HG03196 (cell line): ENCODE data around the gene SRGAP1.
A peak's percentile ranks its signal among the peaks of the same experiment; 100 is the strongest.
"Not testable (repeated sequence)": the region's sequence is repeated elsewhere in the genome, so short reads cannot be mapped to it uniquely, and the experiment has no call there.

Experiments used
- ATAC-seq: cut with Tn5 transposase; IDR thresholded peaks from one replicate; pipeline ENCODE4 v1.9.1; 2021; ENCODE audit not compliant: unreplicated experiment

SRGAP1 gene

GRCh38 chr12:64186789-64187188 is 342.3 kb downstream of the SRGAP1 start:
- ATAC-seq, result peak; percentile 93

- ATAC-seq, result no peak
Observed at GRCh38 chr12:64187370-64187769, 342.9 kb downstream of the SRGAP1 start.

- ATAC-seq, result no peak
Observed at GRCh38 chr12:64187794-64188193, 343.3 kb downstream of the SRGAP1 start.

GRCh38 chr12:64189530-64189929 is 345.0 kb downstream of the SRGAP1 start:
- ATAC-seq, result no peak

- no peak for ATAC-seq
Observed at GRCh38 chr12:64190140-64190539, 345.6 kb downstream of the SRGAP1 start.

- peak; percentile 92 for ATAC-seq
Observed at GRCh38 chr12:64192644-64193444, 348.3 kb downstream of the SRGAP1 start.

GRCh38 chr12:64193931-64194330 is 349.4 kb downstream of the SRGAP1 start:
- ATAC-seq, result no peak

GRCh38 chr12:64194333-64195149 is 350.0 kb downstream of the SRGAP1 start:
- no peak for ATAC-seq

GRCh38 chr12:64195841-64196240 is 351.3 kb downstream of the SRGAP1 start:
- ATAC-seq, result not testable (repeated sequence)

GRCh38 chr12:64203036-64203435 is 358.5 kb downstream of the SRGAP1 start:
- ATAC-seq, result no peak

- no peak for ATAC-seq
Observed at GRCh38 chr12:64203775-64204174, 359.3 kb downstream of the SRGAP1 start.

- no peak for ATAC-seq
Observed at GRCh38 chr12:64205542-64205941, 361.0 kb downstream of the SRGAP1 start.

- ATAC-seq, result no peak
Observed at GRCh38 chr12:64207453-64207852, 363.0 kb downstream of the SRGAP1 start.
